Loucy (cell line): ENCODE data around the gene SEMA6A.

Source experiments
- H2AFZ ChIP-seq: fragments of 200-600 bp; sonication (generic); 2 replicates; pipeline ENCODE4 v1.6.0; 2016; ENCODE audit warnings: antibody characterized with exemption, mild to moderate bottlenecking, low read length, moderate library complexity
- H3F3A ChIP-seq: fragments of 200-600 bp; 2 replicates; pipeline ENCODE4 v1.6.0; 2016; ENCODE audit warnings: antibody characterized with exemption, low read depth, mild to moderate bottlenecking
- H3K27me3 ChIP-seq: fragments of 200-600 bp; sonication (generic); 2 replicates; pipeline ENCODE4 v1.6.1; 2014; ENCODE audit warnings: low read length, mild to moderate bottlenecking; ENCODE audit not compliant: insufficient read depth, poor library complexity, severe bottlenecking
- H3K36me3 ChIP-seq: fragments of 200-600 bp; sonication (generic); 2 replicates; pipeline ENCODE4 v1.6.1; 2016; ENCODE audit warnings: low read length; ENCODE audit not compliant: insufficient read depth
- H3K4me1 ChIP-seq: fragments of 200-600 bp; sonication (generic); 2 replicates; pipeline ENCODE4 v1.5.1; 2014; ENCODE audit warnings: low read length, mild to moderate bottlenecking; ENCODE audit not compliant: insufficient read depth, poor library complexity, severe bottlenecking
- H3K4me2 ChIP-seq: fragments of 200-600 bp; sonication (generic); 2 replicates; pipeline ENCODE4 v1.6.0; 2014; ENCODE audit warnings: antibody characterized with exemption, low read length, low read depth, mild to moderate bottlenecking; ENCODE audit not compliant: poor library complexity, severe bottlenecking
- H3K4me3 ChIP-seq: fragments of 200-600 bp; sonication (generic); 2 replicates; pipeline ENCODE4 v1.5.1; 2014; ENCODE audit warnings: low read length, mild to moderate bottlenecking, mixed read lengths; ENCODE audit not compliant: poor library complexity, severe bottlenecking
- H3K79me2 ChIP-seq: fragments of 200-600 bp; sonication (generic); 2 replicates; pipeline ENCODE4 v1.6.1; 2014; ENCODE audit warnings: low read length; ENCODE audit not compliant: insufficient read depth
- H3K9ac ChIP-seq: fragments of 200-600 bp; sonication (generic); 2 replicates; pipeline ENCODE4 v1.6.0; 2014; ENCODE audit warnings: mild to moderate bottlenecking, low read depth, low read length, moderate library complexity; ENCODE audit not compliant: poor library complexity, severe bottlenecking
- H3K9me2 ChIP-seq: fragments of 200-600 bp; sonication (generic); replicated peaks from 2 replicates; pipeline ENCODE4 v1.6.1; 2016; ENCODE audit warnings: low read depth, low read length, mixed read lengths
- H3K9me3 ChIP-seq: fragments of 200-600 bp; sonication (generic); 2 replicates; pipeline ENCODE4 v1.6.1; 2014; ENCODE audit warnings: mild to moderate bottlenecking, antibody characterized with exemption, low read length, low read depth; ENCODE audit not compliant: insufficient read depth
- H4K20me1 ChIP-seq: fragments of 200-600 bp; sonication (generic); 2 replicates; pipeline ENCODE4 v1.6.0; 2014; ENCODE audit warnings: antibody characterized with exemption, low read length, mild to moderate bottlenecking; ENCODE audit not compliant: insufficient read depth, poor library complexity, severe bottlenecking
- EZH2phosphoT487 ChIP-seq: fragments of 200-600 bp; IDR thresholded peaks from 2 replicates; pipeline ENCODE4 v1.6.1; 2018; ENCODE audit warnings: antibody characterized with exemption, mild to moderate bottlenecking, moderate library complexity, borderline replicate concordance
- TF ChIP-seq, protein P1 (sequence below): fragments of 200-600 bp; sonication (generic); conservative IDR thresholded peaks from 2 replicates; pipeline ENCODE4 v1.5.1; 2014; ENCODE audit warnings: mild to moderate bottlenecking, antibody characterized with exemption, low read length

SEMA6A gene

DNA sequence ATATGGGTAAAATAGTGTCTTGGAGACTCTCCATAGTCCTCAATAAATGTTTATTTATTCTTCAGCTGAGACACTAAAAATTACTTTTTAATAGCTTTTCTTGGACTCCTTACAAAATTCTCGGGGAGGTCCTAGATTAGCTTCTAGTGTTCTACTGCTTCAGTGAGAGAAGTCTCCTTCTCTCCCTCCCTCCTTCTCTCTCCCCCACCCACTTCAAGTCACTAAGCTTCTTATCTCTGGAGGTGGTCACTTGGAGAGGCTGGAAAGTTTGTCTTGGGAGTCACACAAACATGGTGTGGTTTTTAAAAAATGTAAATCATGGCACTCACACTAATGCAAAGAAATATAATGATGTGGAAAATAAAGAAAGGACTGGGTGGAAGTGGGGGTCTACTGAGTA, 64.1 kb downstream of the SEMA6A start:
- Histone ChIP-seq H3K4me1 (no peaks in the 10 kb centered on the region), H3K79me2 (no peaks in the 10 kb centered on the region)
- TF ChIP-seq, protein P1, sequence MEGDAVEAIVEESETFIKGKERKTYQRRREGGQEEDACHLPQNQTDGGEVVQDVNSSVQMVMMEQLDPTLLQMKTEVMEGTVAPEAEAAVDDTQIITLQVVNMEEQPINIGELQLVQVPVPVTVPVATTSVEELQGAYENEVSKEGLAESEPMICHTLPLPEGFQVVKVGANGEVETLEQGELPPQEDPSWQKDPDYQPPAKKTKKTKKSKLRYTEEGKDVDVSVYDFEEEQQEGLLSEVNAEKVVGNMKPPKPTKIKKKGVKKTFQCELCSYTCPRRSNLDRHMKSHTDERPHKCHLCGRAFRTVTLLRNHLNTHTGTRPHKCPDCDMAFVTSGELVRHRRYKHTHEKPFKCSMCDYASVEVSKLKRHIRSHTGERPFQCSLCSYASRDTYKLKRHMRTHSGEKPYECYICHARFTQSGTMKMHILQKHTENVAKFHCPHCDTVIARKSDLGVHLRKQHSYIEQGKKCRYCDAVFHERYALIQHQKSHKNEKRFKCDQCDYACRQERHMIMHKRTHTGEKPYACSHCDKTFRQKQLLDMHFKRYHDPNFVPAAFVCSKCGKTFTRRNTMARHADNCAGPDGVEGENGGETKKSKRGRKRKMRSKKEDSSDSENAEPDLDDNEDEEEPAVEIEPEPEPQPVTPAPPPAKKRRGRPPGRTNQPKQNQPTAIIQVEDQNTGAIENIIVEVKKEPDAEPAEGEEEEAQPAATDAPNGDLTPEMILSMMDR = no peak
- TF ChIP-seq EZH2phosphoT487 = no peak

DNA sequence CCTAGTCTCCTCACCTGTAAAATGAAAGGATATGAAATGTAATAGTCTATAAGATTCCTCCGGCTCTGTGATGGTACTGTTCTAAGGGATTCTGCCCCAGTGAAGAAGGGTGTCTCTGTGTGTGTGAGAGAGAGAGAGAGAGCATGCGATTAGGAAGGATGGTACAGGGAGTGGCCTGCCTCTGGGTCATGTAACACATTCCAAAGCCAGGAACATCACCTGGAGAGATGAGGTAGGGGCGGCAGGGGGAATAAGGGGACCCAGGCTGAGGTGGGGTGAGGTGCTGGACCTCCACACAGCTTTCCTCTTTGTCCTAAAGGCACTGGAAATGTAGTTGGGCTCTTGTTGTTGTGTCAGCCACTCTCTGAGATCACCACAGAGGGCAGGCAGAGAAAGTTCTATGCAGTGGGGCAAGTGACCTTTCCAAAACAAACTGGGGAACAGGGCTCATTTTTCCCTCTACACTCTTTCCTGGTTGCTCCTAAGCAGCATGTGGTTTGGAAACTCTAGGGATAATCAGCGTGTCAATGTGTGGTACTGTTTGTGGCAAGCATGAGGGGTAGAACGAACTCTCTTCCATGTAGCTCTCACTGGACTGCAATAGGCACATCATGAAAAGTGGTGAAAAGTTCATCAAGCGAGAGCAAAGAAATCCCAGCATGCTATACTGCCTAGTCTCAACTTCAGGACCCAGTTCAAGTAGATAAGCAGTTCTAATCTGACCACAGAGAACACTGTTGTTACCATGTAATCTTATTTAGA, 65.0 kb downstream of the SEMA6A start:
- H2AFZ ChIP-seq = no peak overlapping the region
- no peak overlapping the region for H3K9ac ChIP-seq
- no peak overlapping the region for H3K4me2 ChIP-seq
- no peaks in the 10 kb centered on the region for H3K79me2 ChIP-seq
- no peaks in the 10 kb centered on the region for H3K27me3 ChIP-seq
- H3K4me1 ChIP-seq = no peaks in the 10 kb centered on the region
- no peaks in the 10 kb centered on the region for H3K9me3 ChIP-seq
- no peaks in the 10 kb centered on the region for H3K36me3 ChIP-seq
- no peaks in the 10 kb centered on the region for H4K20me1 ChIP-seq
- H3F3A ChIP-seq = no peaks in the 10 kb centered on the region
- H3K4me3 ChIP-seq = no peak overlapping the region
- TF ChIP-seq EZH2phosphoT487 = no peak
- TF ChIP-seq, protein P1 = no peak
- H3K9me2 ChIP-seq = no peaks in the 10 kb centered on the region

More for the DNA sequence above, 64.1 kb downstream of the SEMA6A start:
- Histone ChIP-seq H4K20me1 (no peaks in the 10 kb centered on the region), H3K9me2 (no peaks in the 10 kb centered on the region), H3K4me2 (no peak overlapping the region), H3K27me3 (no peaks in the 10 kb centered on the region), H3K36me3 (no peaks in the 10 kb centered on the region), H3F3A (no peaks in the 10 kb centered on the region), H2AFZ (no peak overlapping the region), H3K9me3 (no peaks in the 10 kb centered on the region), H3K9ac (no peak overlapping the region), H3K4me3 (no peak overlapping the region)

GRCh38 chr5:116508835-116509234, 65.8 kb downstream of the SEMA6A start:
- Histone ChIP-seq H4K20me1 (no peaks in the 10 kb centered on the region), H3K79me2 (no peaks in the 10 kb centered on the region), H3K9ac (no peak overlapping the region), H3K4me1 (no peaks in the 10 kb centered on the region), H2AFZ (no peak overlapping the region), H3F3A (no peaks in the 10 kb centered on the region), H3K27me3 (no peaks in the 10 kb centered on the region), H3K9me2 (no peaks in the 10 kb centered on the region), H3K9me3 (no peaks in the 10 kb centered on the region), H3K4me2 (no peak overlapping the region), H3K36me3 (no peaks in the 10 kb centered on the region), H3K4me3 (no peak overlapping the region)
- TF ChIP-seq, protein P1 = no peak
- TF ChIP-seq EZH2phosphoT487 = no peak
